ENCODE results near the gene APEH.

GRCh38 chr3:49666592-49666991, 7.6 kb upstream of the APEH start:
- TF ChIP-seq CTCF (conservative IDR thresholded peaks at IDR 0.05; ENCODE audit: low read depth, low read length): no peak
- TF ChIP-seq EZH2phosphoT487 (IDR thresholded peaks at IDR 0.05; ENCODE audit: borderline replicate concordance, low read length): no peak
